ENCODE data around the gene PRKAG3.

DNA sequence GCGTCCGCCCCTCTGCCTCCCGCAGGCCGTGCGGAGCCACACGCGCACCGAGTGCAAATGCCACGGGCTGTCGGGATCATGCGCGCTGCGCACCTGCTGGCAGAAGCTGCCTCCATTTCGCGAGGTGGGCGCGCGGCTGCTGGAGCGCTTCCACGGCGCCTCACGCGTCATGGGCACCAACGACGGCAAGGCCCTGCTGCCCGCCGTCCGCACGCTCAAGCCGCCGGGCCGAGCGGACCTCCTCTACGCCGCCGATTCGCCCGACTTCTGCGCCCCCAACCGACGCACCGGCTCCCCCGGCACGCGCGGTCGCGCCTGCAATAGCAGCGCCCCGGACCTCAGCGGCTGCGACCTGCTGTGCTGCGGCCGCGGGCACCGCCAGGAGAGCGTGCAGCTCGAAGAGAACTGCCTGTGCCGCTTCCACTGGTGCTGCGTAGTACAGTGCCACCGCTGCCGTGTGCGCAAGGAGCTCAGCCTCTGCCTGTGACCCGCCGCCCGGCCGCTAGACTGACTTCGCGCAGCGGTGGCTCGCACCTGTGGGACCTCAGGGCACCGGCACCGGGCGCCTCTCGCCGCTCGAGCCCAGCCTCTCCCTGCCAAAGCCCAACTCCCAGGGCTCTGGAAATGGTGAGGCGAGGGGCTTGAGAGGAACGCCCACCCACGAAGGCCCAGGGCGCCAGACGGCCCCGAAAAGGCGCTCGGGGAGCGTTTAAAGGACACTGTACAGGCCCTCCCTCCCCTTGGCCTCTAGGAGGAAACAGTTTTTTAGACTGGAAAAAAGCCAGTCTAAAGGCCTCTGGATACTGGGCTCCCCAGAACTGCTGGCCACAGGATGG lies 42.0 kb upstream of the PRKAG3 start:
- TF ChIP-seq EZH2 (IDR thresholded peaks at IDR 0.05; ENCODE audit: borderline replicate concordance, low read length) = no peak
- TF ChIP-seq, protein P1, sequence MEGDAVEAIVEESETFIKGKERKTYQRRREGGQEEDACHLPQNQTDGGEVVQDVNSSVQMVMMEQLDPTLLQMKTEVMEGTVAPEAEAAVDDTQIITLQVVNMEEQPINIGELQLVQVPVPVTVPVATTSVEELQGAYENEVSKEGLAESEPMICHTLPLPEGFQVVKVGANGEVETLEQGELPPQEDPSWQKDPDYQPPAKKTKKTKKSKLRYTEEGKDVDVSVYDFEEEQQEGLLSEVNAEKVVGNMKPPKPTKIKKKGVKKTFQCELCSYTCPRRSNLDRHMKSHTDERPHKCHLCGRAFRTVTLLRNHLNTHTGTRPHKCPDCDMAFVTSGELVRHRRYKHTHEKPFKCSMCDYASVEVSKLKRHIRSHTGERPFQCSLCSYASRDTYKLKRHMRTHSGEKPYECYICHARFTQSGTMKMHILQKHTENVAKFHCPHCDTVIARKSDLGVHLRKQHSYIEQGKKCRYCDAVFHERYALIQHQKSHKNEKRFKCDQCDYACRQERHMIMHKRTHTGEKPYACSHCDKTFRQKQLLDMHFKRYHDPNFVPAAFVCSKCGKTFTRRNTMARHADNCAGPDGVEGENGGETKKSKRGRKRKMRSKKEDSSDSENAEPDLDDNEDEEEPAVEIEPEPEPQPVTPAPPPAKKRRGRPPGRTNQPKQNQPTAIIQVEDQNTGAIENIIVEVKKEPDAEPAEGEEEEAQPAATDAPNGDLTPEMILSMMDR (conservative IDR thresholded peaks at IDR 0.05 in 1 of 2, IDR thresholded peaks at IDR 0.05 in 1 of 2; ENCODE audit: extremely low read depth in 1 of 2, insufficient read depth in 1 of 2, low read depth in 1 of 2, low read length in 2 of 2) = no peak
